H1 (cell line): ENCODE data around the gene TAPBPL. TPM values are rescaled to one million over a fixed set of nuclear protein-coding genes. Genes with fewer than 3 reads are reported as not detected.
"Not testable (repeated sequence)": the region's sequence is repeated elsewhere in the genome, so short reads cannot be mapped to it uniquely, and the experiment has no call there.

Source experiments
- CTCF ChIA-PET: fragments of 300-600 bp; sonication (Branson Sonifier 250); formaldehyde crosslinking; loops from one replicate; lab custom pipeline; 2021; ENCODE audit not compliant: partially characterized antibody; lab: Charles Lee
- POLR2A ChIA-PET: fragments of 300-600 bp; sonication (Branson Sonifier 250); formaldehyde crosslinking; loops from one replicate; lab custom pipeline; 2021; ENCODE audit warnings: inconsistent platforms; ENCODE audit not compliant: partially characterized antibody; lab: Charles Lee
- DNase-seq, 2 experiments: peaks; one replicate each; pipeline versions ENCODE4 v3.0.0 to v3.0.0-alpha.2; 2010 to 2022; ENCODE audit warnings: low spot score in 2 of 2, low read depth in 1 of 2, mixed read lengths in 1 of 2
- FAIRE-seq: peaks from 2 replicates; lab custom pipeline; 2011; peaks lifted over from hg19 to GRCh38; lab: Jason Lieb, UNC
- H2AFZ ChIP-seq: 2 replicates; pipeline ENCODE4 v1.8.1; 2012; ENCODE audit warnings: low read length, inconsistent platforms
- H2AK5ac ChIP-seq: 2 replicates; pipeline ENCODE4 v1.6.1; 2013; ENCODE audit warnings: low read depth, low read length
- H2BK120ac ChIP-seq: replicated peaks from 2 replicates; pipeline ENCODE3; 2013; ENCODE audit warnings: low read depth, low read length, inconsistent platforms
- H2BK12ac ChIP-seq: 2 replicates; pipeline ENCODE4 v1.6.1; 2013; ENCODE audit warnings: low read depth, low read length
- H2BK15ac ChIP-seq: 2 replicates; pipeline ENCODE4 v1.6.1; 2013; ENCODE audit warnings: low read length
- H2BK20ac ChIP-seq: 2 replicates; pipeline ENCODE4 v1.6.1; 2013; ENCODE audit warnings: low read length
- H2BK5ac ChIP-seq: 2 replicates; pipeline ENCODE4 v1.6.1; 2013; ENCODE audit warnings: low read depth, low read length
- H3K14ac ChIP-seq: 2 replicates; pipeline ENCODE4 v1.6.1; 2013; ENCODE audit warnings: inconsistent platforms; ENCODE audit not compliant: insufficient read length
- H3K18ac ChIP-seq: 2 replicates; pipeline ENCODE4 v1.6.1; 2013; ENCODE audit warnings: low read length; ENCODE audit errors: extremely low read depth
- H3K23ac ChIP-seq: 2 replicates; pipeline ENCODE4 v1.6.1; 2013; ENCODE audit warnings: inconsistent platforms; ENCODE audit not compliant: insufficient read length
- H3K23me2 ChIP-seq: 2 replicates; pipeline ENCODE4 v1.6.1; 2013; ENCODE audit warnings: low read depth, low read length
- H3K27ac ChIP-seq: 2 replicates; pipeline ENCODE4 v1.6.1; 2011; ENCODE audit warnings: low read depth, low read length, inconsistent platforms
- H3K27me3 ChIP-seq, 4 experiments: replicated peaks in 1 of 4; 1 replicate in 1 of 4; 2 replicates in 3 of 4; pipeline versions ENCODE4 v1.6.1 to v1.8.1; 2011 to 2013; ENCODE audit warnings: low read length in 3 of 4, mild to moderate bottlenecking in 3 of 4, inconsistent platforms in 2 of 4, mixed read lengths in 2 of 4, moderate library complexity in 1 of 4; ENCODE audit not compliant: control insufficient read depth in 3 of 4, insufficient read depth in 3 of 4; ENCODE audit errors: extremely low read depth in 1 of 4
- H3K36me3 ChIP-seq, 4 experiments: 2 replicates each; pipeline versions ENCODE4 v1.6.1 to v1.8.1; 2011 to 2013; ENCODE audit warnings: mild to moderate bottlenecking in 4 of 4, low read length in 3 of 4, moderate library complexity in 2 of 4, control low read depth in 1 of 4, inconsistent platforms in 1 of 4; ENCODE audit not compliant: insufficient read depth in 4 of 4, control insufficient read depth in 2 of 4
- H3K4ac ChIP-seq: replicated peaks from 2 replicates; pipeline ENCODE3; 2013; ENCODE audit warnings: low read length, low read depth, mixed read lengths, inconsistent platforms; ENCODE audit not compliant: insufficient read length
- H3K4me1 ChIP-seq, 4 experiments: replicated peaks in 1 of 4; 1 replicate in 1 of 4; 2 replicates in 3 of 4; pipeline versions ENCODE4 v1.6.1 to v1.8.1; 2011 to 2013; ENCODE audit warnings: low read length in 3 of 4, inconsistent platforms in 2 of 4, mixed read lengths in 1 of 4; ENCODE audit not compliant: insufficient read depth in 4 of 4, control insufficient read depth in 3 of 4
- H3K4me2 ChIP-seq, 2 experiments: 2 replicates each; pipeline versions ENCODE4 v1.6.1 to v1.8.1; 2011 to 2013; ENCODE audit warnings: low read depth in 2 of 2, low read length in 2 of 2, control low read depth in 1 of 2, inconsistent platforms in 1 of 2, mild to moderate bottlenecking in 1 of 2; ENCODE audit not compliant: insufficient read depth in 1 of 2
- H3K4me3 ChIP-seq, 4 experiments: fragments of 200-600, 300-600 bp in 1 of 4; sonication (generic), shearing (Covaris generic), sonication (Bioruptor Twin) in 1 of 4; 2 replicates each; pipeline versions ENCODE4 v1.5.1 to v1.8.1; 2011 to 2016; ENCODE audit warnings: low read length in 4 of 4, low read depth in 3 of 4, control low read depth in 2 of 4, inconsistent platforms in 2 of 4, mild to moderate bottlenecking in 2 of 4, mixed read lengths in 1 of 4, moderate library complexity in 1 of 4; ENCODE audit not compliant: insufficient read depth in 2 of 4; ENCODE audit errors: extremely low read depth in 1 of 4
- H3K56ac ChIP-seq: replicated peaks from 2 replicates; pipeline ENCODE3; 2013; ENCODE audit warnings: low read depth, mild to moderate bottlenecking, mixed read lengths, low read length, inconsistent platforms; ENCODE audit not compliant: insufficient read length
- H3K79me1 ChIP-seq: 2 replicates; pipeline ENCODE4 v1.6.1; 2013; ENCODE audit warnings: low read depth, low read length, control low read depth
- H3K79me2 ChIP-seq, 2 experiments: 2 replicates each; pipeline versions ENCODE4 v1.6.1 to v1.8.1; 2012 to 2013; ENCODE audit warnings: low read length in 2 of 2, mild to moderate bottlenecking in 2 of 2, inconsistent platforms in 1 of 2; ENCODE audit not compliant: insufficient read depth in 2 of 2, control insufficient read depth in 1 of 2
- H3K9ac ChIP-seq, 4 experiments: replicated peaks in 1 of 4; 1 replicate in 1 of 4; 2 replicates in 3 of 4; pipeline versions ENCODE4 v1.6.1 to v1.8.1; 2011 to 2013; ENCODE audit warnings: low read depth in 3 of 4, low read length in 3 of 4, control low read depth in 2 of 4, mild to moderate bottlenecking in 2 of 4, moderate library complexity in 2 of 4, inconsistent platforms in 1 of 4; ENCODE audit errors: extremely low read depth in 1 of 4
- H3K9me3 ChIP-seq, 2 experiments: 2 replicates each; pipeline versions ENCODE4 v1.6.1 to v1.8.1; 2012 to 2013; ENCODE audit warnings: mild to moderate bottlenecking in 2 of 2, moderate library complexity in 2 of 2, control low read depth in 1 of 2, inconsistent platforms in 1 of 2, low read depth in 1 of 2, low read length in 1 of 2, mixed read lengths in 1 of 2; ENCODE audit not compliant: insufficient read depth in 2 of 2
- H4K20me1 ChIP-seq, 2 experiments: replicated peaks in 1 of 2; 2 replicates each; pipeline versions ENCODE3 to v1.8.1; 2011 to 2013; ENCODE audit warnings: inconsistent platforms in 2 of 2, low read length in 2 of 2, mild to moderate bottlenecking in 1 of 2; ENCODE audit not compliant: insufficient read depth in 2 of 2, control insufficient read depth in 1 of 2
- H4K5ac ChIP-seq: 2 replicates; pipeline ENCODE4 v1.6.1; 2013; ENCODE audit warnings: low read length, low read depth, mixed read lengths, inconsistent platforms; ENCODE audit not compliant: insufficient read length
- H4K8ac ChIP-seq: 2 replicates; pipeline ENCODE4 v1.8.0; 2013; ENCODE audit warnings: mild to moderate bottlenecking, moderate library complexity, low read length, inconsistent platforms; ENCODE audit not compliant: insufficient read depth; ENCODE audit errors: extremely low read depth
- H4K91ac ChIP-seq: replicated peaks from 2 replicates; pipeline ENCODE3; 2013; ENCODE audit warnings: low read length, mixed read lengths, inconsistent platforms; ENCODE audit not compliant: insufficient read length
- BACH1 ChIP-seq: IDR thresholded peaks from 2 replicates; pipeline ENCODE4 v1.6.1; 2012; ENCODE audit warnings: low read length, improper control_type of control experiment
- RFX5 ChIP-seq: IDR thresholded peaks from 2 replicates; pipeline ENCODE4 v1.6.1; 2011; ENCODE audit warnings: low read depth, low read length, improper control_type of control experiment, borderline replicate concordance
- RXRA ChIP-seq: IDR thresholded peaks from 2 replicates; pipeline ENCODE4 v1.6.1; 2011; ENCODE audit warnings: low read depth, mild to moderate bottlenecking, low read length, moderate library complexity; ENCODE audit not compliant: insufficient read depth
- SP1 ChIP-seq: IDR thresholded peaks from 2 replicates; pipeline ENCODE4 v1.6.1; 2011; ENCODE audit warnings: low read depth, low read length
- WGBS, 2 experiments: shearing (Covaris generic) in 1 of 2; methylation state at CpG; one replicate each; pipeline versions ENCODE4 v1.1.6 to v1.1.7; 2013 to 2015; ENCODE audit warnings: low lambda C conversion rate in 2 of 2, mixed read lengths in 2 of 2, inconsistent platforms in 1 of 2, low coverage in 1 of 2, missing lambda C conversion rate in 1 of 2; ENCODE audit not compliant: insufficient replicate concordance in 2 of 2, insufficient coverage in 1 of 2, insufficient read length in 1 of 2; ENCODE audit errors: extremely low coverage in 1 of 2, missing lambda C conversion rate in 1 of 2; 5-methylcytosine and 5-hydroxymethylcytosine counted together
- polyA plus RNA-seq, 7 experiments: library from polyadenylated mRNA; depleted of rRNA in 3 of 7; stranded (reverse) in 5 of 7; unstranded in 2 of 7; fragments of >200 nt in 5 of 7; fragments of 200-250 nt in 2 of 7; gene quantifications; 1 replicate in 5 of 7; 2 replicates in 1 of 7; 4 replicates in 1 of 7; pipeline versions ENCODE4 v1.2.1 to v1.2.3, GENCODE V29; 2011 to 2013; ENCODE audit warnings: missing spikeins in 2 of 7, mixed read lengths in 2 of 7
- total RNA-seq: library from RNA; stranded (reverse); fragmentation: NEBNext Ultra II Directional; extraction: Animal tissue kit (Norgen Biotek cat#: 25700); gene quantifications from 2 replicates; pipeline ENCODE4 v1.2.1, GENCODE V29; 2021

Gene TAPBPL
- total and polyA plus RNA-seq, 2 of the 8 experiments (the other 6 are each of a cell fraction or from before 2014, with no cell fraction given): 0.61 to 1.5 TPM

GRCh38 chr12:6466184-6466573, 14.3 kb downstream of the TAPBPL start (continued):
- TF ChIP-seq BACH1 (no peak), RFX5 (no peak), SP1 (no peak), RXRA (no peak)

- not testable (repeated sequence) for H2BK5ac ChIP-seq, H3K9me3 ChIP-seq, H3K4me3 ChIP-seq, H4K5ac ChIP-seq, H2AK5ac ChIP-seq, H2AFZ ChIP-seq, H4K91ac ChIP-seq, H3K56ac ChIP-seq, H3K23ac ChIP-seq, H4K8ac ChIP-seq, H3K79me1 ChIP-seq, H2BK15ac ChIP-seq, H3K18ac ChIP-seq, FAIRE-seq, H3K14ac ChIP-seq, H3K4ac ChIP-seq, DNase-seq, H2BK20ac ChIP-seq, H3K27me3 ChIP-seq, H3K4me2 ChIP-seq, H3K27ac ChIP-seq, H3K9ac ChIP-seq, H2BK12ac ChIP-seq, H3K4me1 ChIP-seq, H2BK120ac ChIP-seq
- peaks cover 12% of the 10 kb centered on the region for H3K23me2 ChIP-seq
- peaks cover 5 to 33% (median 20%) of the 10 kb centered on the region in 4 experiments; a peak in 7 of 8 replicates for H3K36me3 ChIP-seq
- H4K20me1 ChIP-seq: peaks cover 0 to 10% of the 10 kb centered on the region in 2 experiments
- ChIA-PET POLR2A (interaction anchor here (1.5 to 1.7 kb wide), 2 partner anchors 10 to 68 kb away, joined by 6 to 7 read pairs; partner anchors contain the start of gene GAPDH), CTCF (interaction anchor here (1.2 to 10.5 kb wide), 17 partner anchors 10 to 144 kb away, joined by 3 to 202 read pairs (median 15); partner anchors contain the start of gene CD27)
- WGBS, 2 experiments: 80% methylated on average over 4 of the region's 4 CpGs; no CpG with 5 or more reads in 1 of the 2 experiments
- H3K79me2 ChIP-seq: peaks cover 0 to 15% of the 10 kb centered on the region in 2 experiments; a peak in 2 of 4 replicates
Measured at GRCh38 chr12:6466751-6467150, 14.9 kb downstream of the TAPBPL start.
